Ishikawa (cell line): ENCODE results near the gene RGS14.

Experiments
- NFIC ChIP-seq: IDR thresholded peaks from 2 replicates; pipeline ENCODE4 v1.6.1; 2012
- TCF12 ChIP-seq: IDR thresholded peaks from 2 replicates; pipeline ENCODE4 v1.6.1; 2012; ENCODE audit warnings: low read depth

- TF ChIP-seq TCF12 (no peak), NFIC (no peak)
Observed at GRCh38 chr5:177310757-177311391, 46.9 kb upstream of the RGS14 start.
